Measurements from ENCODE around the gene TTC3.

- TF ChIP-seq ELF4 (IDR thresholded peaks at IDR 0.05) (no peak), ARNT (IDR thresholded peaks at IDR 0.05) (no peak), PKNOX1 (IDR thresholded peaks at IDR 0.05) (no peak), TARDBP (IDR thresholded peaks at IDR 0.05) (no peak), SP1 (IDR thresholded peaks at IDR 0.05) (no peak), HDGF (IDR thresholded peaks at IDR 0.05; ENCODE audit: borderline replicate concordance) (no peak), FOXA1 (IDR thresholded peaks at IDR 0.05) (no peak), L3MBTL2 (conservative IDR thresholded peaks at IDR 0.05) (no peak), FOXM1 (IDR thresholded peaks at IDR 0.05; ENCODE audit: borderline replicate concordance) (no peak), SUZ12 (IDR thresholded peaks at IDR 0.05) (no peak), NFRKB (IDR thresholded peaks at IDR 0.05) (no peak), BHLHE40 (IDR thresholded peaks at IDR 0.05; ENCODE audit: borderline replicate concordance) (no peak), CTBP1 (IDR thresholded peaks at IDR 0.05; ENCODE audit: borderline replicate concordance) (no peak), FOXK2 (IDR thresholded peaks at IDR 0.05) (no peak)
These were observed 44.1 kb downstream of the TTC3 start for GRCh38 chr21:37117204-37117603.
